HEK293 (cell line): Measurements from ENCODE around the gene FHIT.

Experiments
- CTCF ChIA-PET: fragments of 350-600 bp; formaldehyde crosslinking; extraction: SDS; loops from one replicate; lab custom pipeline; 2021; ENCODE audit warnings: antibody characterized with exemption; lab: Yijun Ruan, JAX
- POLR2A ChIA-PET: fragments of 300-600 bp; formaldehyde crosslinking; extraction: SDS; loops from one replicate; lab custom pipeline; 2020; ENCODE audit warnings: antibody characterized with exemption, inconsistent platforms; lab: Yijun Ruan, JAX
- H3K27ac ChIP-seq: fragments of 200-500 bp; sonication (Bioruptor generic); 2 replicates; pipeline ENCODE4 v1.5.1; 2014; ENCODE audit warnings: low read depth, low read length, control low read depth, inconsistent platforms; ENCODE audit errors: extremely low read depth
- H3K36me3 ChIP-seq, 2 experiments: fragments of 200-500 bp in 1 of 2; sonication (Bioruptor generic) in 1 of 2; 1 replicate in 1 of 2; 2 replicates in 1 of 2; pipeline ENCODE4 v1.5.1; 2014 to 2017; ENCODE audit warnings: inconsistent platforms in 2 of 2, low read length in 2 of 2; ENCODE audit not compliant: control insufficient read depth in 2 of 2, insufficient read depth in 1 of 2
- H3K4me1 ChIP-seq: fragments of 200-500 bp; sonication (Bioruptor generic); 2 replicates; pipeline ENCODE4 v1.5.1; 2014; ENCODE audit warnings: mild to moderate bottlenecking, low read length, inconsistent platforms; ENCODE audit not compliant: control insufficient read depth, insufficient read depth
- H3K4me3 ChIP-seq: 2 replicates; pipeline ENCODE4 v1.5.1; 2011; ENCODE audit warnings: low read depth, mild to moderate bottlenecking, control low read depth, low read length, moderate library complexity
- H3K9me3 ChIP-seq: fragments of 200-500 bp; sonication (Bioruptor generic); 2 replicates; pipeline ENCODE4 v1.5.1; 2014; ENCODE audit warnings: low read depth, low read length, inconsistent platforms; ENCODE audit not compliant: control insufficient read depth, insufficient read depth
- KLF1 ChIP-seq: fragments of 450-650 bp; formaldehyde crosslinking; IDR thresholded peaks from 2 replicates; pipeline ENCODE4 v1.5.1; 2016; ENCODE audit warnings: missing biosample characterization, missing genetic modification characterization
- SCRT2 ChIP-seq: fragments of 450-650 bp; formaldehyde crosslinking; IDR thresholded peaks from 2 replicates; pipeline ENCODE4 v1.5.1; 2016; ENCODE audit warnings: missing biosample characterization, missing genetic modification characterization
- SP2 ChIP-seq: fragments of 450-650 bp; formaldehyde crosslinking; IDR thresholded peaks from 2 replicates; pipeline ENCODE4 v1.5.1; 2016; ENCODE audit warnings: missing biosample characterization, missing genetic modification characterization
- ZNF202 ChIP-seq: fragments of 450-650 bp; formaldehyde crosslinking; IDR thresholded peaks from 2 replicates; pipeline ENCODE4 v1.5.1; 2016; ENCODE audit warnings: missing biosample characterization, missing genetic modification characterization, borderline replicate concordance
- ZNF24 ChIP-seq: fragments of 450-650 bp; formaldehyde crosslinking; IDR thresholded peaks from 2 replicates; pipeline ENCODE4 v1.5.1; 2016; ENCODE audit warnings: missing biosample characterization, missing genetic modification characterization
- ZNF350 ChIP-seq: fragments of 450-650 bp; formaldehyde crosslinking; IDR thresholded peaks from 2 replicates; pipeline ENCODE4 v1.5.0; 2017; ENCODE audit warnings: missing biosample characterization, mild to moderate bottlenecking, missing genetic modification characterization
- ZNF48 ChIP-seq: fragments of 450-650 bp; formaldehyde crosslinking; IDR thresholded peaks from 2 replicates; pipeline ENCODE4 v1.5.1; 2016; ENCODE audit warnings: missing biosample characterization, missing genetic modification characterization
- ZNF677 ChIP-seq: fragments of 450-650 bp; IDR thresholded peaks from 2 replicates; pipeline ENCODE4 v1.5.0; 2018; ENCODE audit warnings: missing biosample characterization, mild to moderate bottlenecking, missing genetic modification characterization, moderate library complexity
- ZNF837 ChIP-seq: fragments of 450-650 bp; formaldehyde crosslinking; IDR thresholded peaks from 2 replicates; pipeline ENCODE4 v1.5.1; 2016; ENCODE audit warnings: missing biosample characterization, missing genetic modification characterization
- TF ChIP-seq, protein P1 (sequence below): fragments of 450-650 bp; formaldehyde crosslinking; IDR thresholded peaks from 2 replicates; pipeline ENCODE4 v1.5.1; 2016; ENCODE audit warnings: missing biosample characterization, missing genetic modification characterization
- TF ChIP-seq, protein P2 (sequence below): fragments of 450-650 bp; formaldehyde crosslinking; IDR thresholded peaks from 2 replicates; pipeline ENCODE4 v1.5.1; 2016; ENCODE audit warnings: missing biosample characterization, missing genetic modification characterization
- TF ChIP-seq, protein P3 (sequence below): fragments of 450-650 bp; formaldehyde crosslinking; IDR thresholded peaks from 2 replicates; pipeline ENCODE4; 2016; ENCODE audit warnings: missing biosample characterization, missing genetic modification characterization
- TF ChIP-seq, protein P4 (sequence below): fragments of 450-650 bp; formaldehyde crosslinking; IDR thresholded peaks from 2 replicates; pipeline ENCODE4 v1.5.1; 2016; ENCODE audit warnings: missing biosample characterization, missing genetic modification characterization

The FHIT gene

DNA sequence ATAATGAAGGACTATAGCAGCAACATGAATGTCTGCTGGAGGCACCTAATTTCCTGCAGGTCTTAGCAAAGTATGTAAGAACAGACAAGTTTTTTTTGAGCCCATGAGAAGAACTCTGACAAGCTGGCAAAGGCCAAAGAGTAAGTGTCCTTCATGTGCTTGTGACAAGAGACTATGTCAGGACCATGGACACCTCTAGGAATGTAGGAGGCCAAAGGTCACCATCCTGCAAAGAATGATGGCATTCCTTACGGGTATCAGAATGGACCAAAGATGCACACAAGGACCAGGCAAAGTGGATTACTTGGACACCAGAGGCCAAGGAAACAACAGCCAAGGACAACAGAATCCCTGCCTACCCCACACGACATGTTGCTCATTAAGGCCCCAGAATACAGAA, 1343.0 kb downstream of the FHIT start:
- POLR2A ChIA-PET, result no interaction called here
- no peaks in the 10 kb centered on the region for H3K9me3 ChIP-seq
- TF ChIP-seq, protein P1, sequence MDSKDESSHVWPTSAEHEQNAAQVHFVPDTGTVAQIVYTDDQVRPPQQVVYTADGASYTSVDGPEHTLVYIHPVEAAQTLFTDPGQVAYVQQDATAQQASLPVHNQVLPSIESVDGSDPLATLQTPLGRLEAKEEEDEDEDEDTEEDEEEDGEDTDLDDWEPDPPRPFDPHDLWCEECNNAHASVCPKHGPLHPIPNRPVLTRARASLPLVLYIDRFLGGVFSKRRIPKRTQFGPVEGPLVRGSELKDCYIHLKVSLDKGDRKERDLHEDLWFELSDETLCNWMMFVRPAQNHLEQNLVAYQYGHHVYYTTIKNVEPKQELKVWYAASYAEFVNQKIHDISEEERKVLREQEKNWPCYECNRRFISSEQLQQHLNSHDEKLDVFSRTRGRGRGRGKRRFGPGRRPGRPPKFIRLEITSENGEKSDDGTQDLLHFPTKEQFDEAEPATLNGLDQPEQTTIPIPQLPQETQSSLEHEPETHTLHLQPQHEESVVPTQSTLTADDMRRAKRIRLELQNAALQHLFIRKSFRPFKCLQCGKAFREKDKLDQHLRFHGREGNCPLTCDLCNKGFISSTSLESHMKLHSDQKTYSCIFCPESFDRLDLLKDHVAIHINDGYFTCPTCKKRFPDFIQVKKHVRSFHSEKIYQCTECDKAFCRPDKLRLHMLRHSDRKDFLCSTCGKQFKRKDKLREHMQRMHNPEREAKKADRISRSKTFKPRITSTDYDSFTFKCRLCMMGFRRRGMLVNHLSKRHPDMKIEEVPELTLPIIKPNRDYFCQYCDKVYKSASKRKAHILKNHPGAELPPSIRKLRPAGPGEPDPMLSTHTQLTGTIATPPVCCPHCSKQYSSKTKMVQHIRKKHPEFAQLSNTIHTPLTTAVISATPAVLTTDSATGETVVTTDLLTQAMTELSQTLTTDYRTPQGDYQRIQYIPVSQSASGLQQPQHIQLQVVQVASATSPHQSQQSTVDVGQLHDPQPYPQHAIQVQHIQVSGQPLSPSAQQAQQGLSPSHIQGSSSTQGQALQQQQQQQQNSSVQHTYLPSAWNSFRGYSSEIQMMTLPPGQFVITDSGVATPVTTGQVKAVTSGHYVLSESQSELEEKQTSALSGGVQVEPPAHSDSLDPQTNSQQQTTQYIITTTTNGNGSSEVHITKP (tag by site-specific recombination), result no peak
- TF ChIP-seq ZNF677 (tag by site-specific recombination) (no peak), SCRT2 (tag by site-specific recombination) (no peak), ZNF24 (tag by site-specific recombination) (no peak)
- TF ChIP-seq, protein P2, sequence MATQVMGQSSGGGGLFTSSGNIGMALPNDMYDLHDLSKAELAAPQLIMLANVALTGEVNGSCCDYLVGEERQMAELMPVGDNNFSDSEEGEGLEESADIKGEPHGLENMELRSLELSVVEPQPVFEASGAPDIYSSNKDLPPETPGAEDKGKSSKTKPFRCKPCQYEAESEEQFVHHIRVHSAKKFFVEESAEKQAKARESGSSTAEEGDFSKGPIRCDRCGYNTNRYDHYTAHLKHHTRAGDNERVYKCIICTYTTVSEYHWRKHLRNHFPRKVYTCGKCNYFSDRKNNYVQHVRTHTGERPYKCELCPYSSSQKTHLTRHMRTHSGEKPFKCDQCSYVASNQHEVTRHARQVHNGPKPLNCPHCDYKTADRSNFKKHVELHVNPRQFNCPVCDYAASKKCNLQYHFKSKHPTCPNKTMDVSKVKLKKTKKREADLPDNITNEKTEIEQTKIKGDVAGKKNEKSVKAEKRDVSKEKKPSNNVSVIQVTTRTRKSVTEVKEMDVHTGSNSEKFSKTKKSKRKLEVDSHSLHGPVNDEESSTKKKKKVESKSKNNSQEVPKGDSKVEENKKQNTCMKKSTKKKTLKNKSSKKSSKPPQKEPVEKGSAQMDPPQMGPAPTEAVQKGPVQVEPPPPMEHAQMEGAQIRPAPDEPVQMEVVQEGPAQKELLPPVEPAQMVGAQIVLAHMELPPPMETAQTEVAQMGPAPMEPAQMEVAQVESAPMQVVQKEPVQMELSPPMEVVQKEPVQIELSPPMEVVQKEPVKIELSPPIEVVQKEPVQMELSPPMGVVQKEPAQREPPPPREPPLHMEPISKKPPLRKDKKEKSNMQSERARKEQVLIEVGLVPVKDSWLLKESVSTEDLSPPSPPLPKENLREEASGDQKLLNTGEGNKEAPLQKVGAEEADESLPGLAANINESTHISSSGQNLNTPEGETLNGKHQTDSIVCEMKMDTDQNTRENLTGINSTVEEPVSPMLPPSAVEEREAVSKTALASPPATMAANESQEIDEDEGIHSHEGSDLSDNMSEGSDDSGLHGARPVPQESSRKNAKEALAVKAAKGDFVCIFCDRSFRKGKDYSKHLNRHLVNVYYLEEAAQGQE, result peak; percentile 84

DNA sequence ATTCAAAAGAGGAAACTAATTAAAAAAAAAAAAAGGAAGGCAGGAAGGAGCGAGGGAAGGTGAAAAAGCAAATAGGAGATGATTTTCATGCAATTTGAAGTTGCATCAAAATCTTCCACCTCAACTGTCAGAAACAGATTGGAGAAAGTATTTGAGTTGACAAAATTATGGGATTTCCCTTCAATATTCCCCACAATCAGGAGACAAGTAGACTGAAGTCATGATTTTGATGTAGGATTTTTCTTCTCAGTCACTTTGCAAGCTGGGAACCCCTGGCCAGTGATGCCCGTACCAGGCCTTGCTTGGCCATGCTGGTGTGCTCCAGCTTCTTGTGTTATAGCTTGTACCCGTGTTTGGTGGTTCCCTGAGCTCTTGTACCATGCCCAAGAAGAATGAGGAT, 1347.0 kb downstream of the FHIT start:
- no peaks in the 10 kb centered on the region for H3K9me3 ChIP-seq
- H3K27ac ChIP-seq, result no peak overlapping the region
- no peaks in the 10 kb centered on the region for H3K36me3 ChIP-seq
- POLR2A ChIA-PET, result no interaction called here
- no peak overlapping the region for H3K4me3 ChIP-seq
- TF ChIP-seq ZNF837 (tag by site-specific recombination) (no peak), ZNF350 (tag by site-specific recombination) (no peak), ZNF202 (tag by site-specific recombination) (no peak), ZNF24 (tag by site-specific recombination) (no peak), KLF1 (tag by site-specific recombination) (no peak), SP2 (tag by site-specific recombination) (no peak), ZNF48 (tag by site-specific recombination) (no peak)
- TF ChIP-seq, protein P3, sequence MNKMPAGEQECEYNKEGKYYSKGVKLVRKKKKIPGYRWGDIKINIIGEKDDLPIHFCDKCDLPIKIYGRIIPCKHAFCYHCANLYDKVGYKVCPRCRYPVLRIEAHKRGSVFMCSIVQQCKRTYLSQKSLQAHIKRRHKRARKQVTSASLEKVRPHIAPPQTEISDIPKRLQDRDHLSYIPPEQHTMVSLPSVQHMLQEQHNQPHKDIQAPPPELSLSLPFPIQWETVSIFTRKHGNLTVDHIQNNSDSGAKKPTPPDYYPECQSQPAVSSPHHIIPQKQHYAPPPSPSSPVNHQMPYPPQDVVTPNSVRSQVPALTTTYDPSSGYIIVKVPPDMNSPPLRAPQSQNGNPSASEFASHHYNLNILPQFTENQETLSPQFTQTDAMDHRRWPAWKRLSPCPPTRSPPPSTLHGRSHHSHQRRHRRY (tag by site-specific recombination), result no peak
- TF ChIP-seq, protein P4, sequence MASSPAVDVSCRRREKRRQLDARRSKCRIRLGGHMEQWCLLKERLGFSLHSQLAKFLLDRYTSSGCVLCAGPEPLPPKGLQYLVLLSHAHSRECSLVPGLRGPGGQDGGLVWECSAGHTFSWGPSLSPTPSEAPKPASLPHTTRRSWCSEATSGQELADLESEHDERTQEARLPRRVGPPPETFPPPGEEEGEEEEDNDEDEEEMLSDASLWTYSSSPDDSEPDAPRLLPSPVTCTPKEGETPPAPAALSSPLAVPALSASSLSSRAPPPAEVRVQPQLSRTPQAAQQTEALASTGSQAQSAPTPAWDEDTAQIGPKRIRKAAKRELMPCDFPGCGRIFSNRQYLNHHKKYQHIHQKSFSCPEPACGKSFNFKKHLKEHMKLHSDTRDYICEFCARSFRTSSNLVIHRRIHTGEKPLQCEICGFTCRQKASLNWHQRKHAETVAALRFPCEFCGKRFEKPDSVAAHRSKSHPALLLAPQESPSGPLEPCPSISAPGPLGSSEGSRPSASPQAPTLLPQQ (tag by site-specific recombination), result no peak
- CTCF ChIA-PET, result interaction anchor here (0.7 kb wide), 1 partner anchor 12 kb away, joined by 3 read pairs; no protein-coding TSS in a partner anchor
- no peaks in the 10 kb centered on the region for H3K4me1 ChIP-seq

More for the DNA sequence above, 1343.0 kb downstream of the FHIT start:
- CTCF ChIA-PET, result interaction anchor here (0.6 kb wide), 1 partner anchor 913 kb away, joined by 3 read pairs; no protein-coding TSS in a partner anchor
- Histone ChIP-seq H3K36me3 (no peaks in the 10 kb centered on the region), H3K4me1 (no peaks in the 10 kb centered on the region), H3K4me3 (no peak overlapping the region), H3K27ac (no peak overlapping the region)
